Endodermal cell (in vitro differentiated cells): ENCODE results near the gene SLC25A22. TPM values are rescaled to one million over a fixed set of nuclear protein-coding genes. Genes with fewer than 3 reads are reported as not detected.

ENCODE experiments used
- DNase-seq: peaks from one replicate; pipeline ENCODE4 v3.0.0-alpha.2; 2017
- H3K27ac ChIP-seq: 2 replicates; pipeline ENCODE4 v1.5.1; 2013; ENCODE audit warnings: mild to moderate bottlenecking, low read depth, low read length, moderate library complexity
- H3K27me3 ChIP-seq: 2 replicates; pipeline ENCODE4 v1.6.1; 2013; ENCODE audit warnings: mild to moderate bottlenecking, low read length, moderate library complexity; ENCODE audit not compliant: insufficient read depth, control insufficient read depth, poor library complexity, severe bottlenecking
- H3K36me3 ChIP-seq: 2 replicates; pipeline ENCODE4 v1.7.0; 2013; ENCODE audit warnings: mild to moderate bottlenecking, low read length, moderate library complexity; ENCODE audit not compliant: control insufficient read depth, insufficient read depth
- H3K4me1 ChIP-seq: one replicate; pipeline ENCODE4 v1.7.0; 2013; ENCODE audit warnings: low read length; ENCODE audit not compliant: control insufficient read depth, insufficient read depth
- H3K4me3 ChIP-seq: 2 replicates; pipeline ENCODE4 v1.5.1; 2013; ENCODE audit warnings: mild to moderate bottlenecking, low read length, moderate library complexity
- H3K9ac ChIP-seq: 2 replicates; pipeline ENCODE4 v1.6.1; 2013; ENCODE audit warnings: mild to moderate bottlenecking, low read length, moderate library complexity; ENCODE audit not compliant: poor library complexity, severe bottlenecking; ENCODE audit errors: extremely low read depth
- H3K9me3 ChIP-seq: 2 replicates; pipeline ENCODE4 v1.6.1; 2013; ENCODE audit warnings: mild to moderate bottlenecking, low read length, moderate library complexity; ENCODE audit not compliant: control insufficient read depth
- H3K27ac Mint-ChIP-seq: 2 replicates; pipeline ENCODE4 v1.8.0; 2020; ENCODE audit warnings: mixed read lengths
- H3K27me3 Mint-ChIP-seq: 2 replicates; pipeline ENCODE4 v1.8.0; 2021; ENCODE audit warnings: mild to moderate bottlenecking, mixed read lengths; ENCODE audit not compliant: insufficient read depth
- H3K36me3 Mint-ChIP-seq: 2 replicates; pipeline ENCODE4 v1.8.0; 2020; ENCODE audit warnings: low read depth, mixed read lengths
- H3K4me1 Mint-ChIP-seq: 2 replicates; pipeline ENCODE4 v1.8.0; 2020; ENCODE audit warnings: mixed read lengths
- H3K4me3 Mint-ChIP-seq: 2 replicates; pipeline ENCODE4 v1.8.0; 2020; ENCODE audit warnings: mild to moderate bottlenecking, moderate library complexity, mixed read lengths
- H3K9me3 Mint-ChIP-seq: 2 replicates; pipeline ENCODE4 v1.8.0; 2020; ENCODE audit warnings: mild to moderate bottlenecking, mixed read lengths
- CTCF ChIP-seq: fragments of 200-600 bp; sonication (generic); conservative IDR thresholded peaks from 2 replicates; pipeline ENCODE4 v1.5.0; 2021; ENCODE audit warnings: antibody characterized with exemption, mild to moderate bottlenecking
- WGBS, 2 experiments: methylation state at CpG; one replicate each; pipeline versions ENCODE4 v1.1.5 to v1.1.7; 2013; ENCODE audit warnings: missing lambda C conversion rate in 2 of 2, mixed read lengths in 1 of 2; ENCODE audit not compliant: insufficient coverage in 1 of 2, insufficient read length in 1 of 2; 5-methylcytosine and 5-hydroxymethylcytosine counted together
- total RNA-seq, 2 donors: library from RNA; stranded (reverse); fragmentation: NEBNext Ultra II Directional in 1 of 2; extraction: Animal tissue kit (Norgen Biotek cat#: 25700) in 1 of 2; gene quantifications; 2 replicates in 1 of 2; 3 replicates in 1 of 2; pipeline ENCODE4 v1.2.1, GENCODE V29; 2021

Gene SLC25A22
- total RNA-seq, 2 donors from 2014 or later, result 46.5 to 56.2 TPM

- H3K27ac ChIP-seq, result no peak overlapping the region
- no peak overlapping the region for H3K4me3 Mint-ChIP-seq
- no peaks in the 10 kb centered on the region for H3K4me1 ChIP-seq
- no peak overlapping the region for H3K4me3 ChIP-seq
- WGBS, 2 experiments, result 95 to 98% methylated on average over 11 to 22 of the region's 22 CpGs
- no peaks in the 10 kb centered on the region for H3K9me3 Mint-ChIP-seq
- H3K36me3 Mint-ChIP-seq, result peaks cover 53% of the 10 kb centered on the region
- H3K9ac ChIP-seq, result no peak overlapping the region
- DNase-seq, result no peak
- H3K27me3 ChIP-seq, result no peaks in the 10 kb centered on the region
- H3K27ac Mint-ChIP-seq, result peak overlapping the region; percentile 58
- H3K27me3 Mint-ChIP-seq, result no peaks in the 10 kb centered on the region
- H3K9me3 ChIP-seq, result no peaks in the 10 kb centered on the region
- TF ChIP-seq CTCF, result no peak
- peaks cover 61% of the 10 kb centered on the region for H3K36me3 ChIP-seq
- no peaks in the 10 kb centered on the region for H3K4me1 Mint-ChIP-seq
Observed at GRCh38 chr11:763549-764321, 34.3 kb downstream of the SLC25A22 start.

- peaks cover 58% of the 10 kb centered on the region for H3K36me3 Mint-ChIP-seq
Observed at GRCh38 chr11:763073-763463, 35.0 kb downstream of the SLC25A22 start.

GRCh38 chr11:762421-763072 lies 35.5 kb downstream of the SLC25A22 start:
- H3K36me3 ChIP-seq, result peaks cover 63% of the 10 kb centered on the region
- H3K9ac ChIP-seq, result no peak overlapping the region
- TF ChIP-seq CTCF, result peak; percentile 39
- WGBS, 2 experiments, result 83 to 90% methylated on average over 4 to 10 of the region's 10 CpGs
- Mint-ChIP-seq H3K4me1 (no peaks in the 10 kb centered on the region), H3K27ac (peak overlapping the region; percentile 41), H3K36me3 (peaks cover 60% of the 10 kb centered on the region), H3K9me3 (no peaks in the 10 kb centered on the region), H3K4me3 (no peak overlapping the region), H3K27me3 (no peaks in the 10 kb centered on the region)
- no peak overlapping the region for H3K4me3 ChIP-seq
- no peaks in the 10 kb centered on the region for H3K27me3 ChIP-seq
- H3K27ac ChIP-seq, result peak overlapping the region; percentile 38
- no peaks in the 10 kb centered on the region for H3K4me1 ChIP-seq
- H3K9me3 ChIP-seq, result no peaks in the 10 kb centered on the region
- peak; percentile 78 for DNase-seq

More at GRCh38 chr11:763073-763463, 35.0 kb downstream of the SLC25A22 start:
- Histone ChIP-seq H3K36me3 (peaks cover 62% of the 10 kb centered on the region), H3K4me1 (no peaks in the 10 kb centered on the region), H3K27me3 (no peaks in the 10 kb centered on the region), H3K27ac (no peak overlapping the region), H3K4me3 (no peak overlapping the region), H3K9me3 (no peaks in the 10 kb centered on the region), H3K9ac (no peak overlapping the region)
- Mint-ChIP-seq H3K9me3 (no peaks in the 10 kb centered on the region), H3K27me3 (no peaks in the 10 kb centered on the region), H3K4me3 (no peak overlapping the region), H3K4me1 (no peaks in the 10 kb centered on the region), H3K27ac (peak overlapping the region; percentile 58)
- WGBS, 2 experiments, result 73 to 83% methylated on average over 8 to 17 of the region's 24 CpGs
- DNase-seq, result peak; percentile 85
- TF ChIP-seq CTCF, result no peak
